Spleen (tissue), 7 donors: Measurements from ENCODE around the gene SDK2.

Experiments
- CTCF ChIP-seq, 11 experiments: fragments of 200-600 bp in 7 of 11; fragments of 450-650 bp in 4 of 11; sonication (generic) in 4 of 11; IDR thresholded peaks in 8 of 11; conservative IDR thresholded peaks in 3 of 11; 1 replicate in 7 of 11; 2 replicates in 4 of 11; pipeline versions ENCODE4 v1.4.0 to v1.8.0; 2016 to 2021; ENCODE audit warnings: antibody characterized with exemption in 11 of 11, inconsistent platforms in 4 of 11, mild to moderate bottlenecking in 1 of 11
- POLR2A ChIP-seq, 3 donors: fragments of 450-650 bp; IDR thresholded peaks; one replicate each; pipeline ENCODE4 v1.5.1; 2017; ENCODE audit warnings: antibody characterized with exemption in 3 of 3, mild to moderate bottlenecking in 1 of 3
- POLR2AphosphoS5 ChIP-seq, 3 donors: sonication (generic); formaldehyde crosslinking; IDR thresholded peaks; one replicate each; pipeline ENCODE4 v1.5.1; 2017; ENCODE audit warnings: antibody characterized with exemption in 3 of 3
- donor health status: DM: no; HTN: no; CAD: no; lungs with moderate emphysema.
- donor health status: DM: no; HTN: no; CAD: no.
- donor health status: DM: no; HTN: no; CAD: no.

- TF ChIP-seq POLR2A (IDR thresholded peaks at IDR 0.05) (no peak), CTCF (IDR thresholded peaks at IDR 0.05 in 8 of 11, conservative IDR thresholded peaks at IDR 0.05 in 3 of 11) (no peak), POLR2AphosphoS5 (IDR thresholded peaks at IDR 0.05) (no peak)
Observed at GRCh38 chr17:73610331-73610911, 33.8 kb downstream of the SDK2 start.
